ENCODE results near the gene UPF3A.
"Not testable (repeated sequence)": the region's sequence is repeated elsewhere in the genome, so short reads cannot be mapped to it uniquely, and the experiment has no call there.

Gene UPF3A

GRCh38 chr13:114263578-114263977, 17.8 kb upstream of the UPF3A start:
- H2BK15ac ChIP-seq (ENCODE audit: low read length): no peak overlapping the region
- H2BK120ac ChIP-seq (ENCODE audit: low read depth, low read length): no peak overlapping the region
- H3K4me1 ChIP-seq (ENCODE audit: control insufficient read depth in 2 of 2, insufficient read depth in 1 of 2, low read depth in 1 of 2, low read length in 2 of 2): no peaks in the 10 kb centered on the region

DNA sequence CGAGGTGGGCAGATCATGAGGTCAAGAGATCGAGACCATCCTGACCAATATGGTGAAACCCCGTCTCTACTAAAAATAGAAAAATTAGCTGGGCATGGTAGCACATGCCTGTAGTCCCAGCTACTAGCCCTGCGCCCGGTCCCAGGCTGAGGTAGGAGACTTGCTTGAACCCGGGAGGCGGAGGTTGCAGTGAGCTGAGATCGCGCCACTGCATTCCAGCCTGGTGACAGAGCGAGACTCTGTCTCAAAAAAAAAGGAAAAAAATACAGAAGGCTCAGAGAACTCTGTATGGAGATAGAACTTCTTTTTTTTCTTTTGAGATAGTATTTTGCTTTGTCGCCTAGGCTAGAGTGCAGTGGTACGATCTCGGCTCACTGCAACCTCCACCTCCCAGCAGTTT, 17.1 kb upstream of the UPF3A start:
- not testable (repeated sequence) for H3K4ac ChIP-seq (ENCODE audit: low read length); H4K8ac ChIP-seq (ENCODE audit: low read depth, low read length); H3K4me2 ChIP-seq (ENCODE audit: insufficient read depth, low read length, poor library complexity, severe bottlenecking); H3K14ac ChIP-seq (ENCODE audit: low read length); H2BK120ac ChIP-seq (ENCODE audit: low read depth, low read length); H2AFZ ChIP-seq (ENCODE audit: low read length); H3K27ac ChIP-seq (replicated peaks; ENCODE audit: low read length); H3K9ac ChIP-seq (ENCODE audit: low read depth, low read length, poor library complexity); H4K91ac ChIP-seq (ENCODE audit: low read depth, low read length, poor library complexity); H2BK12ac ChIP-seq (ENCODE audit: low read length); H2BK5ac ChIP-seq (ENCODE audit: low read length); H3K9me3 ChIP-seq (replicated peaks in 1 of 2; ENCODE audit: control insufficient read depth in 2 of 2, insufficient read depth in 1 of 2, low read depth in 1 of 2, low read length in 2 of 2); H3K27me3 ChIP-seq (ENCODE audit: control insufficient read depth in 3 of 3, insufficient read depth in 3 of 3, low read depth in 1 of 3, low read length in 3 of 3); DNase-seq (ENCODE audit: low spot score); H3K4me1 ChIP-seq (ENCODE audit: control insufficient read depth in 2 of 2, insufficient read depth in 1 of 2, low read depth in 1 of 2, low read length in 2 of 2); H2BK15ac ChIP-seq (ENCODE audit: low read length); H3K4me3 ChIP-seq (ENCODE audit: low read length in 2 of 2); H3K79me1 ChIP-seq (ENCODE audit: low read depth, low read length); H3K23ac ChIP-seq (ENCODE audit: low read depth, low read length, poor library complexity); H3K18ac ChIP-seq (ENCODE audit: low read length); H2AK5ac ChIP-seq (ENCODE audit: low read depth, low read length)
- H3K36me3 ChIP-seq (replicated peaks in 1 of 2; ENCODE audit: control insufficient read depth in 2 of 2, insufficient read depth in 2 of 2, low read length in 2 of 2): peaks cover 47 to 100% of the 10 kb centered on the region in 2 donors
- no CpG with 5 or more reads among the region's 13 CpGs for WGBS, 2 donors (ENCODE audit: extremely low coverage in 2 of 2, insufficient read length in 2 of 2, insufficient replicate concordance in 1 of 2)

More at GRCh38 chr13:114263578-114263977, 17.8 kb upstream of the UPF3A start:
- no peaks in the 10 kb centered on the region for H3K27me3 ChIP-seq (ENCODE audit: control insufficient read depth in 3 of 3, insufficient read depth in 3 of 3, low read depth in 1 of 3, low read length in 3 of 3)
- H3K4me3 ChIP-seq (ENCODE audit: low read length in 2 of 2): no peak overlapping the region
- H3K9me3 ChIP-seq (replicated peaks in 1 of 2; ENCODE audit: control insufficient read depth in 2 of 2, insufficient read depth in 1 of 2, low read depth in 1 of 2, low read length in 2 of 2): peaks cover 0 to 3% of the 10 kb centered on the region in 2 donors
- H2AK5ac ChIP-seq (ENCODE audit: low read depth, low read length): no peak overlapping the region
- no peak overlapping the region for H4K8ac ChIP-seq (ENCODE audit: low read depth, low read length)
- no peak overlapping the region for H2BK5ac ChIP-seq (ENCODE audit: low read length)
- H2BK12ac ChIP-seq (ENCODE audit: low read length): no peak overlapping the region
- H4K91ac ChIP-seq (ENCODE audit: low read depth, low read length, poor library complexity): no peak overlapping the region
- no CpG with 5 or more reads among the region's 5 CpGs for WGBS, 2 donors (ENCODE audit: extremely low coverage in 2 of 2, insufficient read length in 2 of 2, insufficient replicate concordance in 1 of 2)
- H3K4ac ChIP-seq (ENCODE audit: low read length): no peak overlapping the region
- H3K23ac ChIP-seq (ENCODE audit: low read depth, low read length, poor library complexity): no peak overlapping the region
- H3K27ac ChIP-seq (replicated peaks; ENCODE audit: low read length): no peak overlapping the region
- H3K4me2 ChIP-seq (ENCODE audit: insufficient read depth, low read length, poor library complexity, severe bottlenecking): no peak overlapping the region
- no peak overlapping the region for H2AFZ ChIP-seq (ENCODE audit: low read length)
- DNase-seq (ENCODE audit: low spot score): no peak
- no peak overlapping the region for H3K14ac ChIP-seq (ENCODE audit: low read length)
- H3K79me1 ChIP-seq (ENCODE audit: low read depth, low read length): no peaks in the 10 kb centered on the region
- H3K36me3 ChIP-seq (replicated peaks in 1 of 2; ENCODE audit: control insufficient read depth in 2 of 2, insufficient read depth in 2 of 2, low read length in 2 of 2): peaks cover 44 to 100% of the 10 kb centered on the region in 2 donors
- H3K18ac ChIP-seq (ENCODE audit: low read length): no peak overlapping the region
- H3K9ac ChIP-seq (ENCODE audit: low read depth, low read length, poor library complexity): no peak overlapping the region

DNA sequence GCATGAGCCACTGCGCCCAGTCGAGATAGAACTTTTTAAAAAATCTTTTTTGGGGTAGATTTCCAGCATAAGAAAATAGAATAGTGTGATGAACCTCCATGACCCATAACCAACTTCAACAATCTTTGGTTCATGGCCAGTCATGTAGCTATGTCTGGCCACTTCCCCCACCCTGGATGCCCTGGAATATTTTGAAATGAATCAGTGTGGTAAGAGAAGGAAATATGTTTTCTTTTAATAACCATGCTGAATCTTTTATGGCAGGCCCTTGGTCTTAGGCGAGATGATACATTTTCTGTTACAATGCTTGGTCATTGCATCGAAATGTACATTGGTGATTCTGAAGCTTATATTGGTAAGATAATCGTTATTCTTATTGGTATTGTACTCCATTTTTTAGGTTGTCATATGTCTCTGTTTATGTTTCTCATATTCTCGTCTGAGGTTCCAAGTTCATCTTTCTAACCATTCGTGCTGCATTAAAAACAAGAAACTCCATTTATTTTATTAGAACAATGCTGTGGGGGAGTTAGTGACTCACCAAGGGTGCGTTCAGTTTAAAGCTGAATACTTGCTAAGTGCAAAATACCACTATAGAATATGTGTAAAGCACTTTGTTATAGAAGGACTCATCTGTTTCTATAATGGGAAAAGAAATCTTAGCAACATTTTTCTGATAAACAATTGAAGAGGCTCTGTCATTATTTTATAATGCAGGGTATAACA, 16.4 kb upstream of the UPF3A start:
- H2AK5ac ChIP-seq (ENCODE audit: low read depth, low read length): no peak overlapping the region
- H3K36me3 ChIP-seq (replicated peaks in 1 of 2; ENCODE audit: control insufficient read depth in 2 of 2, insufficient read depth in 2 of 2, low read length in 2 of 2): peaks cover 47 to 99% of the 10 kb centered on the region in 2 donors
- H3K4ac ChIP-seq (ENCODE audit: low read length): no peak overlapping the region
- H3K23ac ChIP-seq (ENCODE audit: low read depth, low read length, poor library complexity): no peak overlapping the region
- WGBS, 2 donors (ENCODE audit: extremely low coverage in 2 of 2, insufficient read length in 2 of 2, insufficient replicate concordance in 1 of 2): no CpG with 5 or more reads among the region's 8 CpGs
- no peak overlapping the region for H2BK120ac ChIP-seq (ENCODE audit: low read depth, low read length)
- H2AFZ ChIP-seq (ENCODE audit: low read length): no peak overlapping the region
- peaks cover 3 to 10% of the 10 kb centered on the region in 2 donors for H3K9me3 ChIP-seq (replicated peaks in 1 of 2; ENCODE audit: control insufficient read depth in 2 of 2, insufficient read depth in 1 of 2, low read depth in 1 of 2, low read length in 2 of 2)
- H3K9ac ChIP-seq (ENCODE audit: low read depth, low read length, poor library complexity): no peak overlapping the region
- no peak overlapping the region for H2BK5ac ChIP-seq (ENCODE audit: low read length)
- no peak overlapping the region for H4K8ac ChIP-seq (ENCODE audit: low read depth, low read length)
- H2BK12ac ChIP-seq (ENCODE audit: low read length): no peak overlapping the region
- H2BK15ac ChIP-seq (ENCODE audit: low read length): no peak overlapping the region
- H3K14ac ChIP-seq (ENCODE audit: low read length): no peak overlapping the region
- DNase-seq (ENCODE audit: low spot score): no peak
- H3K4me2 ChIP-seq (ENCODE audit: insufficient read depth, low read length, poor library complexity, severe bottlenecking): no peak overlapping the region
- H3K18ac ChIP-seq (ENCODE audit: low read length): no peak overlapping the region
- no peak overlapping the region for H4K91ac ChIP-seq (ENCODE audit: low read depth, low read length, poor library complexity)
- H3K4me3 ChIP-seq (ENCODE audit: low read length in 2 of 2): no peak overlapping the region
- no peaks in the 10 kb centered on the region for H3K27me3 ChIP-seq (ENCODE audit: control insufficient read depth in 3 of 3, insufficient read depth in 3 of 3, low read depth in 1 of 3, low read length in 3 of 3)
- H3K4me1 ChIP-seq (ENCODE audit: control insufficient read depth in 2 of 2, insufficient read depth in 1 of 2, low read depth in 1 of 2, low read length in 2 of 2): no peaks in the 10 kb centered on the region
- no peaks in the 10 kb centered on the region for H3K79me1 ChIP-seq (ENCODE audit: low read depth, low read length)
- H3K27ac ChIP-seq (replicated peaks; ENCODE audit: low read length): no peak overlapping the region

DNA sequence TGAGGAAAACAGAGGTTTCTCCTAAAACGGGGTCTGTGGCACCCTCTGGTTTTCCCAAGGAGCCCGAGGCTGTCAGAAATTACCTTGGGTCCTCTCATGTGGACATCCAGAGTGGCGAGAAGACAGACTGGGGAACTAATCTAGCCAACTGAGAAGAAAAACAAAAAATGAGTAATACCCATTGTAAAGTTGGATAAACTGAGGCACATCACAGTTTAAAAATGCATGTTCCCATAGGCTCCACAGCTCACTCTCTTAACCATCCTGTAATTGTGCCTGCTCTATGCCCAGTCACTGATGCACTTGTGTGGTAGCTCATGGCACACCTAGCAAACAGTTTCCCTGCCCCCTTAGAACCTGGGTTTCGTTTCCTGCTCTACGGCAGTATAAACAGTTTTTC, 15.2 kb upstream of the UPF3A start:
- H3K4ac ChIP-seq (ENCODE audit: low read length): no peak overlapping the region
- H2AK5ac ChIP-seq (ENCODE audit: low read depth, low read length): no peak overlapping the region
- no peak overlapping the region for H3K23ac ChIP-seq (ENCODE audit: low read depth, low read length, poor library complexity)
- H4K8ac ChIP-seq (ENCODE audit: low read depth, low read length): no peak overlapping the region
- H3K18ac ChIP-seq (ENCODE audit: low read length): no peak overlapping the region
- H3K4me1 ChIP-seq (ENCODE audit: control insufficient read depth in 2 of 2, insufficient read depth in 1 of 2, low read depth in 1 of 2, low read length in 2 of 2): no peaks in the 10 kb centered on the region
- peaks cover 41 to 93% of the 10 kb centered on the region in 2 donors for H3K36me3 ChIP-seq (replicated peaks in 1 of 2; ENCODE audit: control insufficient read depth in 2 of 2, insufficient read depth in 2 of 2, low read length in 2 of 2)
- no peak overlapping the region for H2BK5ac ChIP-seq (ENCODE audit: low read length)
- H3K79me1 ChIP-seq (ENCODE audit: low read depth, low read length): no peaks in the 10 kb centered on the region
- H2BK12ac ChIP-seq (ENCODE audit: low read length): no peak overlapping the region
- H4K91ac ChIP-seq (ENCODE audit: low read depth, low read length, poor library complexity): no peak overlapping the region
- H3K14ac ChIP-seq (ENCODE audit: low read length): no peak overlapping the region
- H2BK15ac ChIP-seq (ENCODE audit: low read length): no peak overlapping the region
- no peaks in the 10 kb centered on the region for H3K27me3 ChIP-seq (ENCODE audit: control insufficient read depth in 3 of 3, insufficient read depth in 3 of 3, low read depth in 1 of 3, low read length in 3 of 3)
- no peak overlapping the region for H3K4me3 ChIP-seq (ENCODE audit: low read length in 2 of 2)
- no peak overlapping the region for H3K4me2 ChIP-seq (ENCODE audit: insufficient read depth, low read length, poor library complexity, severe bottlenecking)
- H2AFZ ChIP-seq (ENCODE audit: low read length): no peak overlapping the region
- H3K9ac ChIP-seq (ENCODE audit: low read depth, low read length, poor library complexity): no peak overlapping the region
- DNase-seq (ENCODE audit: low spot score): no peak
- no peak overlapping the region for H2BK120ac ChIP-seq (ENCODE audit: low read depth, low read length)
- no CpG with 5 or more reads among the region's 5 CpGs for WGBS, 2 donors (ENCODE audit: extremely low coverage in 2 of 2, insufficient read length in 2 of 2, insufficient replicate concordance in 1 of 2)
- H3K27ac ChIP-seq (replicated peaks; ENCODE audit: low read length): no peak overlapping the region
- peaks cover 3 to 10% of the 10 kb centered on the region in 2 donors for H3K9me3 ChIP-seq (replicated peaks in 1 of 2; ENCODE audit: control insufficient read depth in 2 of 2, insufficient read depth in 1 of 2, low read depth in 1 of 2, low read length in 2 of 2)
